Hepatocyte (in vitro differentiated cells): ENCODE data around the gene CCDC187. TPM values are rescaled to one million over a fixed set of nuclear protein-coding genes. Genes with fewer than 3 reads are reported as not detected.

Experiments
- DNase-seq: peaks from one replicate; pipeline ENCODE4 v3.0.0-alpha.2; 2016; ENCODE audit warnings: low spot score
- H2AFZ ChIP-seq: fragments of 200-600 bp; sonication (generic); 2 replicates; pipeline ENCODE4 v1.6.0; 2016; ENCODE audit warnings: antibody characterized with exemption, mild to moderate bottlenecking
- H3K27ac ChIP-seq: fragments of 200-600 bp; sonication (generic); 2 replicates; pipeline ENCODE4 v1.5.1; 2016; ENCODE audit warnings: mild to moderate bottlenecking
- H3K27me3 ChIP-seq: fragments of 200-600 bp; sonication (generic); 2 replicates; pipeline ENCODE4 v1.6.1; 2016
- H3K36me3 ChIP-seq: fragments of 200-600 bp; sonication (generic); replicated peaks from 2 replicates; pipeline ENCODE4 v1.5.1; 2016; ENCODE audit warnings: low read depth; ENCODE audit not compliant: insufficient read depth
- H3K4me1 ChIP-seq: fragments of 200-600 bp; sonication (generic); 2 replicates; pipeline ENCODE4 v1.5.1; 2016; ENCODE audit warnings: mild to moderate bottlenecking, moderate library complexity; ENCODE audit not compliant: insufficient read depth
- H3K4me2 ChIP-seq: fragments of 200-600 bp; sonication (generic); 2 replicates; pipeline ENCODE4 v1.6.0; 2016
- H3K4me3 ChIP-seq: fragments of 200-600 bp; sonication (generic); 2 replicates; pipeline ENCODE4 v1.5.1; 2016; ENCODE audit warnings: mild to moderate bottlenecking
- H3K79me2 ChIP-seq: fragments of 200-600 bp; sonication (generic); 2 replicates; pipeline ENCODE4 v1.6.0; 2017; ENCODE audit warnings: mild to moderate bottlenecking
- H3K9me2 ChIP-seq: fragments of 200-600 bp; sonication (generic); replicated peaks from 2 replicates; pipeline ENCODE4 v1.6.0; 2017; ENCODE audit warnings: mild to moderate bottlenecking; ENCODE audit not compliant: insufficient read depth
- H3K9me3 ChIP-seq: fragments of 200-600 bp; sonication (generic); 2 replicates; pipeline ENCODE4 v1.5.1; 2016; ENCODE audit warnings: low read depth, mild to moderate bottlenecking
- H4K20me1 ChIP-seq: fragments of 200-600 bp; sonication (generic); 2 replicates; pipeline ENCODE4 v1.6.0; 2016; ENCODE audit warnings: mild to moderate bottlenecking; ENCODE audit not compliant: insufficient read depth, poor library complexity, severe bottlenecking
- EZH2 ChIP-seq: fragments of 200-600 bp; sonication (generic); IDR thresholded peaks from 2 replicates; pipeline ENCODE4 v1.6.1; 2016; ENCODE audit warnings: antibody characterized with exemption, mild to moderate bottlenecking, borderline replicate concordance
- EZH2phosphoT487 ChIP-seq: fragments of 200-600 bp; sonication (generic); IDR thresholded peaks from one replicate; pipeline ENCODE4 v1.6.1; 2018; ENCODE audit warnings: antibody characterized with exemption, mild to moderate bottlenecking, low read depth, moderate library complexity; ENCODE audit not compliant: unreplicated experiment, severe bottlenecking
- WGBS: methylation state at CpG from one replicate; pipeline ENCODE4 v1.1.6; 2016; ENCODE audit warnings: low lambda C conversion rate; ENCODE audit errors: missing lambda C conversion rate; 5-methylcytosine and 5-hydroxymethylcytosine counted together
- polyA plus RNA-seq: library from polyadenylated mRNA; unstranded; fragments of >200 nt; fragmentation: Nextera tagmentation; extraction: Ambion mirVana; gene quantifications from 2 replicates; pipeline ENCODE4 v1.2.1, GENCODE V29; 2016
- total RNA-seq: library from RNA; depleted of rRNA; stranded (reverse); fragments of >200 nt; gene quantifications from 2 replicates; pipeline ENCODE4 v1.2.3, GENCODE V29; 2014
- TF ChIP-seq, protein P1 (sequence below): fragments of 200-600 bp; sonication (generic); IDR thresholded peaks from 2 replicates; pipeline ENCODE4 v1.5.1; 2016; ENCODE audit warnings: antibody characterized with exemption, mild to moderate bottlenecking; ENCODE audit not compliant: poor library complexity

Gene CCDC187
- total and polyA plus RNA-seq, 2 experiments from 2014 or later: 0.60 to 0.75 TPM

- Histone ChIP-seq H3K4me1 (no peaks in the 10 kb centered on the region), H3K9me2 (no peaks in the 10 kb centered on the region), H3K79me2 (no peaks in the 10 kb centered on the region), H2AFZ (no peak overlapping the region), H3K9me3 (no peaks in the 10 kb centered on the region), H4K20me1 (peaks cover 12% of the 10 kb centered on the region), H3K27me3 (peaks cover 63% of the 10 kb centered on the region), H3K4me2 (no peak overlapping the region), H3K4me3 (no peak overlapping the region), H3K36me3 (no peaks in the 10 kb centered on the region), H3K27ac (no peak overlapping the region)
- no peak for DNase-seq
- 43% methylated on average over 32 of the region's 33 CpGs for WGBS
- TF ChIP-seq EZH2: peak; percentile 21
- TF ChIP-seq, protein P1, sequence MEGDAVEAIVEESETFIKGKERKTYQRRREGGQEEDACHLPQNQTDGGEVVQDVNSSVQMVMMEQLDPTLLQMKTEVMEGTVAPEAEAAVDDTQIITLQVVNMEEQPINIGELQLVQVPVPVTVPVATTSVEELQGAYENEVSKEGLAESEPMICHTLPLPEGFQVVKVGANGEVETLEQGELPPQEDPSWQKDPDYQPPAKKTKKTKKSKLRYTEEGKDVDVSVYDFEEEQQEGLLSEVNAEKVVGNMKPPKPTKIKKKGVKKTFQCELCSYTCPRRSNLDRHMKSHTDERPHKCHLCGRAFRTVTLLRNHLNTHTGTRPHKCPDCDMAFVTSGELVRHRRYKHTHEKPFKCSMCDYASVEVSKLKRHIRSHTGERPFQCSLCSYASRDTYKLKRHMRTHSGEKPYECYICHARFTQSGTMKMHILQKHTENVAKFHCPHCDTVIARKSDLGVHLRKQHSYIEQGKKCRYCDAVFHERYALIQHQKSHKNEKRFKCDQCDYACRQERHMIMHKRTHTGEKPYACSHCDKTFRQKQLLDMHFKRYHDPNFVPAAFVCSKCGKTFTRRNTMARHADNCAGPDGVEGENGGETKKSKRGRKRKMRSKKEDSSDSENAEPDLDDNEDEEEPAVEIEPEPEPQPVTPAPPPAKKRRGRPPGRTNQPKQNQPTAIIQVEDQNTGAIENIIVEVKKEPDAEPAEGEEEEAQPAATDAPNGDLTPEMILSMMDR: no peak
Measured at GRCh38 chr9:136203408-136204144, 100.3 kb downstream of the CCDC187 start.

- Histone ChIP-seq H2AFZ (no peak overlapping the region), H4K20me1 (peaks cover 12% of the 10 kb centered on the region), H3K4me2 (no peak overlapping the region), H3K9me3 (no peaks in the 10 kb centered on the region), H3K79me2 (no peaks in the 10 kb centered on the region), H3K36me3 (no peaks in the 10 kb centered on the region), H3K27ac (no peak overlapping the region), H3K27me3 (peaks cover 72% of the 10 kb centered on the region), H3K4me3 (no peak overlapping the region), H3K4me1 (no peaks in the 10 kb centered on the region), H3K9me2 (no peaks in the 10 kb centered on the region)
- 37% methylated on average over 59 of the region's 99 CpGs for WGBS
- no peak for DNase-seq
- TF ChIP-seq, protein P1: no peak
- TF ChIP-seq EZH2: peak; percentile 70
Measured at GRCh38 chr9:136202454-136203407, 101.2 kb downstream of the CCDC187 start.

DNA sequence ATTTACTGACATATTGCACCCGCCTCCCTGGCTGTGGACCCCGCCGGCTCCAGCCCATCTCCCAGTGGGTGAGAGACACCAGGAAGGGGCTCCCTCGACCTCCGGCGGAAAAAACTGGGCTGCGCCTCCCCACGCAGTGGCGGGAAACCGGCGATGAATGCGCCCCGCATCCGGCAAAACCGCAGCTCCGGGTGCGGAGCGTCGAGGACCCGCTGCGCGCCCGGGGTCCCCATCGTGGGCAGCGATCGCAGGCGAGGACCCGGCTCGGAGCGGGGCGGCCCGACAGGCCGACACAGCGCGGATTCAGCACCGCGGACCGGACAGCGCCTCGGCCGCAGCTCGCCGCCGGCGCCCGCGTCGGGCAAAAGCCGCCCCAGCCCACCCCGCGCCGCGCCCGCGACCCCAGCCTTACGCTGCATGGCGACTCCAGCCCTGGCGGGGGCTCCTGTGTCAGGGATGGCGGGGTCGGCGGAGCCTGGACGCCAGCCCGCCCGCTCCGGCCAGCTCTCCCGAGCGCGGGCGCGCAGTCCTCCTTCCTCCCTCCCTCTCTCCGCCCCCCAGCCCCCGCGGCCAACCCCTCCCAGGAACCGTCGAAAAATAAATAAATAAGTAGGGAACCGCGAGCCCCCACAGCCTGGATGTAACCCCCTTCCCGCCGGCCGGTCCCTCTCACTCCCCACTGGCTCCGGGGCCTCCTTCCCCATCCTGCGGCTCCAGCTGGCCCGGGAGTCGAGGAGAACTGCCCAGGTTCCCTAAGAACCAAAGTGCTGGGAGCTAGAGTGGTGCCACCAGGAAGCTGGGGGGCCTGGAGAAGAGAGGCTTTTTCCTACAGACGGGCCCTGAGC, 102.1 kb downstream of the CCDC187 start:
- H3K9me3 ChIP-seq: no peaks in the 10 kb centered on the region
- H3K36me3 ChIP-seq: no peaks in the 10 kb centered on the region
- H3K4me1 ChIP-seq: no peaks in the 10 kb centered on the region
- peaks cover 81% of the 10 kb centered on the region for H3K27me3 ChIP-seq
- no peaks in the 10 kb centered on the region for H3K79me2 ChIP-seq
- no peak overlapping the region for H3K4me2 ChIP-seq
- TF ChIP-seq, protein P1: no peak
- no peak for TF ChIP-seq EZH2phosphoT487
- TF ChIP-seq EZH2: no peak
- H3K9me2 ChIP-seq: no peaks in the 10 kb centered on the region
- H2AFZ ChIP-seq: no peak overlapping the region
- DNase-seq: peak; percentile 69
- 24% methylated on average over 45 of the region's 85 CpGs for WGBS
- H3K4me3 ChIP-seq: no peak overlapping the region
- H3K27ac ChIP-seq: no peak overlapping the region
- peaks cover 12% of the 10 kb centered on the region for H4K20me1 ChIP-seq
